ENCODE measurements around the gene EXOC3L4.

- no peak for TF ChIP-seq POLR2A (IDR thresholded peaks at IDR 0.05)
- TF ChIP-seq CTCF (IDR thresholded peaks at IDR 0.05): no peak
- TF ChIP-seq POLR2AphosphoS5 (IDR thresholded peaks at IDR 0.05; ENCODE audit: insufficient read depth in 1 of 2, low read depth in 1 of 2): no peak
Observed at GRCh38 chr14:103078860-103079587, 15.5 kb upstream of the EXOC3L4 start.
